ENCODE data around the gene FAM107B. TPM values are rescaled to one million over a fixed set of nuclear protein-coding genes. Genes with fewer than 3 reads are reported as not detected.

Gene FAM107B
- total RNA-seq, 1 donor from 2014 or later = 43.0 TPM

GRCh38 chr10:14665304-14665703 is 109.4 kb downstream of the FAM107B start:
- no peak overlapping the region for H3K9ac ChIP-seq
- DNase-seq (ENCODE audit: low spot score) = no peak
- H3K27me3 Mint-ChIP-seq (ENCODE audit: insufficient read depth, low read depth) = peaks cover 2% of the 10 kb centered on the region
- no peak for TF ChIP-seq EZH2 (IDR thresholded peaks at IDR 0.05)
- no peak for TF ChIP-seq EZH2phosphoT487 (IDR thresholded peaks at IDR 0.05)
- TF ChIP-seq CTCF (IDR thresholded peaks at IDR 0.05) = no peak
- H3K9me3 ChIP-seq (ENCODE audit: low read depth) = no peaks in the 10 kb centered on the region
- H3K79me2 ChIP-seq (ENCODE audit: low read depth) = no peaks in the 10 kb centered on the region
- no peaks in the 10 kb centered on the region for H3K27me3 ChIP-seq
- H3K4me1 Mint-ChIP-seq = no peaks in the 10 kb centered on the region
- H3K36me3 ChIP-seq = no peaks in the 10 kb centered on the region
- H3K36me3 Mint-ChIP-seq = no peaks in the 10 kb centered on the region
- H3K4me3 Mint-ChIP-seq = no peak overlapping the region
- no peak overlapping the region for H3K4me2 ChIP-seq
- H3K4me1 ChIP-seq = no peaks in the 10 kb centered on the region
- H4K20me1 ChIP-seq (ENCODE audit: low read depth) = no peaks in the 10 kb centered on the region
- no peaks in the 10 kb centered on the region for H3F3A ChIP-seq (ENCODE audit: low read depth)
- H3K4me3 ChIP-seq = no peak overlapping the region
- no peak overlapping the region for H3K27ac Mint-ChIP-seq
- no peak overlapping the region for H3K27ac ChIP-seq
- H3K9me3 Mint-ChIP-seq = no peaks in the 10 kb centered on the region
- H2AFZ ChIP-seq (replicated peaks) = no peak overlapping the region

GRCh38 chr10:14664345-14664744 is 110.4 kb downstream of the FAM107B start:
- Histone ChIP-seq H3K79me2 (ENCODE audit: low read depth) (no peaks in the 10 kb centered on the region), H3K9ac (no peak overlapping the region), H3K9me3 (ENCODE audit: low read depth) (no peaks in the 10 kb centered on the region), H3F3A (ENCODE audit: low read depth) (no peaks in the 10 kb centered on the region), H3K27ac (no peak overlapping the region), H3K4me2 (no peak overlapping the region), H4K20me1 (ENCODE audit: low read depth) (no peaks in the 10 kb centered on the region), H3K36me3 (no peaks in the 10 kb centered on the region), H2AFZ (replicated peaks) (no peak overlapping the region), H3K4me1 (no peaks in the 10 kb centered on the region), H3K4me3 (no peak overlapping the region), H3K27me3 (no peaks in the 10 kb centered on the region)
- Mint-ChIP-seq H3K4me1 (no peaks in the 10 kb centered on the region), H3K36me3 (no peaks in the 10 kb centered on the region), H3K4me3 (no peak overlapping the region), H3K9me3 (peaks cover 3% of the 10 kb centered on the region), H3K27ac (no peak overlapping the region), H3K27me3 (ENCODE audit: insufficient read depth, low read depth) (peaks cover 2% of the 10 kb centered on the region)
- TF ChIP-seq CTCF (IDR thresholded peaks at IDR 0.05) (no peak), EZH2phosphoT487 (IDR thresholded peaks at IDR 0.05) (no peak), EZH2 (IDR thresholded peaks at IDR 0.05) (no peak)
- no peak for DNase-seq (ENCODE audit: low spot score)

GRCh38 chr10:14661818-14662217 is 112.9 kb downstream of the FAM107B start:
- Histone ChIP-seq H3K27ac (no peak overlapping the region), H3K36me3 (no peaks in the 10 kb centered on the region), H3F3A (ENCODE audit: low read depth) (no peaks in the 10 kb centered on the region), H3K4me1 (no peaks in the 10 kb centered on the region), H3K4me3 (no peak overlapping the region), H3K4me2 (no peak overlapping the region), H2AFZ (replicated peaks) (no peak overlapping the region), H3K79me2 (ENCODE audit: low read depth) (no peaks in the 10 kb centered on the region), H3K9me3 (ENCODE audit: low read depth) (no peaks in the 10 kb centered on the region), H4K20me1 (ENCODE audit: low read depth) (no peaks in the 10 kb centered on the region), H3K27me3 (no peaks in the 10 kb centered on the region), H3K9ac (no peak overlapping the region)
- Mint-ChIP-seq H3K4me3 (no peak overlapping the region), H3K4me1 (no peaks in the 10 kb centered on the region), H3K27me3 (ENCODE audit: insufficient read depth, low read depth) (peaks cover 2% of the 10 kb centered on the region), H3K9me3 (peaks cover 3% of the 10 kb centered on the region), H3K36me3 (no peaks in the 10 kb centered on the region), H3K27ac (no peak overlapping the region)
- DNase-seq (ENCODE audit: low spot score) = no peak
- TF ChIP-seq EZH2 (IDR thresholded peaks at IDR 0.05) (no peak), CTCF (IDR thresholded peaks at IDR 0.05) (no peak), EZH2phosphoT487 (IDR thresholded peaks at IDR 0.05) (no peak)

Data from neural progenitor cell (in vitro differentiated cells).